CD1c-positive myeloid dendritic cell (primary cell): ENCODE results near the gene SLC12A7.
"Not testable (repeated sequence)": the region's sequence is repeated elsewhere in the genome, so short reads cannot be mapped to it uniquely, and the experiment has no call there.

Source experiments
- DNase-seq: peaks from one replicate; pipeline ENCODE4 v3.0.0-alpha.2; 2016; ENCODE audit errors: extremely low spot score

SLC12A7 gene

DNA sequence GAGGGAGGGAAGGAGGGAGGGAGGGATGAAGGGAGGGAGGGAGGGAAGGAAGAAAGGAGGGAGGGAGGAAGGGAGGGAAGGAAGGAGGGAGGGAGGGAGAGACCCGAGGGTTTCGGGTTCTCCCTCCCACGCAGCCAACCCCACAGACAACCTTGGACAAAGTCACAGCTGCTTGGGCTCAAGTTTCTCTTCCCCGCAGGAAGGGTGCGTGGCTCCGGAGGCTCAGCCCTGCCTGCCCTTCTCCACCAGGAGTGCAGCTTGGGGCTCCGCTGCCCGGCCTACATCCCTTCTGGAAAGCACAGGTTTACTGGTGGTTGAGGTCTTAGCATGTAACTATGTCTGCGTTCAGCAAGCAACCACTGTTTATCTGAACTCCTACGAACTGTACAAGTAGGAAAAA is 15.0 kb downstream of the SLC12A7 start:
- DNase-seq: no peak

DNA sequence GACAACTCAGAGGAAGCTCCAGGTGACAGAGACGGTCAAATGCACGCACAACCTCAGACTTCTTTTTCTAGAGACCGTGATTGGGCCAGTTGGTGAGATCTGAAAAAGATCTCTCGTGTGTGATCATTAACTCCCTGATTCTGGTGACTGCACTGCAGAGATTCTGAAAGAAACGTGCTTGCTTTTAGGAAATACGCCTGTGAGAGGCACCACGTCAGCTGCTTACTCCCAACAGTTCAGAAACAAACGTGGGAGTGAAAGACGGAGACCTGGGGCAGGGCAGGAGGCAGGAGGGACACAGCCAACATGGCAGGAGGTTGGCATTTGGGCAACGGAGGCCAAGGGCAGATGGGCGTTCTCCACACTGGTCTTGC is 15.9 kb downstream of the SLC12A7 start:
- no peak for DNase-seq

DNA sequence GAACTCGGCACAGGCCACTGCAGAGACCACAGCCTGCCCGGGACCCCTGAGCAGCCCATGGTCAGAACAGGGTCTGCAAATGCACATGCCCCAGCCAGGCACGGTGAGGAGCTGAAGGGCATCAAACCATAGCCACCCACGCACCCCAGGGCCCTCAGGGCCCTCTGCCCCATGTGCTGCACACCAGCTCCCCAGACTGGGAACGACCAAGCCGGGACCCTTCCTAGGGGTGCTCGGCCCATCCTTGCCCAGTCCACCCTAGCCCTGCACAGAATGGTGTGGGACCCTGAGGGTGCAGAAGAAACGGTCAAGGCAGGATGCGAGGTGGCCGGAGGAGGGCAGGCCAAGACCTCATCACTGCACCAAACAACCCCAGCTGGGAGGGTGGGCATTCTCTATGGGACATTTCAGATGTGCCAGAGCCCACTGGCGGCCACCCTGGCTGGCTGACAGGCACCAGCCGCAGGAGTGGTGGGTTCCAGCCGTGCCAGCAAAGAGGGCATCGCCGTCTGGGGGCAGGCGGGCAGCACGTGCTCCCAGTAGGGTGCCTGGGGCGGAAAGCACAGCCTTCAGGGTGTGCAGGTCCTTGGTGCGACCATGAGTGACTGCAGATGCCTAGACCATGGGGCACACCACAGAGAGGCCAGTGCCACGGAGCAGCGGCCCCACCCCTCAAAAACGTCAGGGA is 16.4 kb downstream of the SLC12A7 start:
- DNase-seq: no peak

DNA sequence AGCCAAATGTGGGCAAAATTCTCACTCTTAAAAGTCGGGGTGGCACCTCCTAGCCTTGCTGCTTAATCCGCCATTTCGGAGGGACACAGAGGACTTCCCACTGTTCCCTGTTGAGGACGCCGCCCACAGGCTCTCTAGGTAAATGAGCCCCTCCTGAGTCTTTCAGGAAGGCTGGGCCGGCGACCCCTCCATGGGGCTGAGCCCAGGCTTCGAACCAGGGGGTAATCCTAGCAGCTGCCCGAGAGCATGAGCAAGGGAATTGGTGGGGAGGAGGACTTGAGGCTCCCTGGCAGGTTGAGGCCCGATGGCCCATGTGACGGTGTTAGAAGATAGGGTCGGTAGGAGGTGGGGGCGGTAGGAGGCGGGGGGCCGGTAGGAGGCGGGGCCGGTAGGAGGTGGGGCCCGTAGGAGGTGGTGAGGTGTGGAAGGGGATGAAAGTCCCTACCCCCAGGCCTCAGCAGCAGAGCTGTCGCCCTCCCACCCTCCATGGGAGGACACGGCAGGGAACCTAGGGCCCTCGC is 17.1 kb downstream of the SLC12A7 start:
- no peak for DNase-seq

DNA sequence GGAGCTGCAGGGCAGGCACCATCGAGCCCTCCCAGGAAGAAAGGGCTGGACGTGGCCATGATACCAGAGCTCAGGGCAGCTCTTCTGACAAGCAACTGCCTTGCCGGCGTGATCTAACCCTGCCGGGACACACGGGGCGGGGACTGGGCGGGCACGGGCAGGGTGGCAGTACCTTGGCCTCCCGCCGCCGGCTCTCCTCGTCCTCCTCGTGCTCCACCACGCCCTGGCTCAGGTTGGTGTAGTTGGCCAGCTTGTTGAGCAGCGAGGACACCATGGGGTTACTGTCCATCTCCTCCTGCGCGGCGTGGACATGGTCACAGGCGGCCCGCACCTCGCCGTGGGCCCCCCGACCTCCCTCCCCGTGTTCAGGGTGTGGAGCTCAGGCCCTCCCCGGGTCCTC is 18.5 kb downstream of the SLC12A7 start:
- DNase-seq: no peak

DNA sequence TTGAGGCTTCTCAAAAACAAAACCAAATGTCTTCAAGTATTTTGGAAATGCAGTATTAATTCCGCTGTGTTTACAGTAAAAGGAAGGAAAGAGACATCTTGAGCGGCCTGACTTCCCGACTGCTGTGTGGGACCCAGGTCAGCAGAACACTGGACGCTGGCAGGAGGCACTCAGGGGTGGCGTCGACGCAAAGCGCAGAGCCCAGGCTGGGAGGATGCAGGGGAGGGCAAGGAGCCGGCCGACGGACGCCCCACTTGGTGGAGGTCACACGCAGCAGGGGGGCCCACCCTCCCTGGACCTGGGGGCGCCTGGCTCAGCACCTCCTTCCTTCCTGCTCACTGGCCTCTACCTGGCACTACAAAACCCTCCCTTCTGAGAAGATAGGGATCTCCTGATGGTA is 19.7 kb downstream of the SLC12A7 start:
- DNase-seq: no peak

DNA sequence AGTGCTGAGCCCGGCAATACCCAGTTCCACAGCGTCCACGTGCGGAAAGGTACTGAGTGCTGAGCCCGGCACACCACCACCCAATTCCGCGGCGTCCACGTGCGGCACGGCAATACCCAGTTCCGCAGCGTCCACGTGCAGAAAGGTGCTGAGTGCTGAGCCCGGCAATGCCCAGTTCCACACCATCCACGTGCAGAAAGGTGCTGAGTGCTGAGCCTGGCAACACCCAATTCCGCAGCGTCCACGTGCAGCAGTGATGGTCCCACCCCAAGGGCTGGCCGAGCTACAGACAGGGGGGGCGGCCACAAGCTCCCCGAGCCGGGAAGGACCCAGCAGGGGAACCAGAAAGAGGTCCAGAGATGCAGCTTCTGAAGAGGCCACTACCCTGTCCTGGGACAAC is 20.2 kb downstream of the SLC12A7 start:
- no peak for DNase-seq

DNA sequence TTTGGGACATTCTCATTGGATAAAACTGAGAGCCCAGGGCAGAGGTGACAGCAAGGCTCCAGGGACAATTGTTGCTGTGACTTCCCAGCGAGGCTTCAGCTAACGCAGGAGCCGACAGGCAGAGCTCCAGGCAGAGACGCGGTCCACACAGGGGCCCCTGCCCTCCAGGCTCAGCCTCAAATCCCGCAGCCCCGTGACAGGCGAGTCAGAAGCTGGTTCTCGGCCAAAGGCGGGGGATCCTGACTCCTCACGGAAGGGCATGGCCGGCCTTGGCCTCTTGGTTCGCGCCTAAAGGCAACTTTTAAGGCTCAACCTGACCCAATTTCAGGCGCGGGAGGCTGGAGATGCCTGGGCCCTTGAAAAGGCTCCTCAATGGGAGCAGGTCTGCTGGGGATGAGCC is 21.3 kb downstream of the SLC12A7 start:
- no peak for DNase-seq

DNA sequence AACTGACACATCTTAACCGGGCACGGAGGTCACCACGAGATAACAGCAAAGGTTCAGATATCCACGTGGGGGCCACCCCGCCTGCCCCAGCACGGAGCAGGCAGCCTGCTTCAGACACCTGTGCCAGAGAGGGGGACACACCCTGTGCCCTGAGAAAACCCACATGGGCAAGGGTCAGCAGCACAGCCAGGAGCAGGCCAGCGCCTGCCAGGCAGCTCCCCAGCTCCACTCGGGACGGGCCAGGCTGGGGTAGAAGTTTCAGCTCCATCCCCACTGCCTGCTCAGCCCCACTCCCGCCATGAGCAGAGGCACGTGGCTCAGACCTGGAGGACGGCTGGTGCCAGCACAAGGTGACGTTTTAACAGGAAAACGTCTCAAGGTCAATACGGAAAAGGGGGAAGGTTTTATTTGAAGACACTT is 22.2 kb downstream of the SLC12A7 start:
- DNase-seq: no peak

DNA sequence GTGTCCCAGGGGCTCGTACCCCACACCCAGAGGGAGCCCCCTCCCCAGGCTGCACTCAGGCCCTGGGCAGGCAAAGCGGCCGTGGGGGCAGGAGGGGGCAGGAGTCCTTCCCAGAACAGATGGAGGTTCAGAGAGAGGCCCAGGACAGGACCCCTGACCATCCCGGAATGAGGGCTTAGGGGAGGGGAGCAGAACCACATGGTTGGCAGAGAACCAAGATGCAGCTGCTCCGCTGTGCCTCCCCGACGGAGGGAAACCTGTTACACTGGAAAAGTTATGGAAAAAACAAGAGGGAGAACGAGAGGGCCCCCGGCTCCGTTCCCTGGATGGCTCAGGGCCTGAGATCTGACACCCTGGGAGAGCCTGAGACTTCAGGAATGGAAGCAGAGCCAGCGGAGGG is 22.7 kb downstream of the SLC12A7 start:
- DNase-seq: no peak

DNA sequence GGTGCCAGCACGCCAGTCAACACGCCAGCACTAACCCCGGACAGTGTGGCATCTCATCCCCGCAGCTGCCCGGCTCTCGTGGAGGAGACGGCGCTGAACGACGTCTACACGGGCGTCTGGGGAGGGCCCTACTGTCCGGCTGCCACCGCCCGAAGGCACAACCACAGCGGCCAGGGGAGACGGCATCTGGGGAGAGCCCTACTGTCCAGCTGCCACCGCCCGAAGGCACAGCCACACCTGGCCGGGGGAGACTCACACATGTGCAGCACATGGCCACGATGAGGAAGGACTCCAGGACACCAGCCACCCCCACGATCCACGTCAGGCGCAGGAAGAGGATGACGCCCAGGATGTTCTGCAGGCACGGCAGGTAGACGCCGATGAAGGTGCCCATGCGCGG is 23.1 kb downstream of the SLC12A7 start:
- no peak for DNase-seq

DNA sequence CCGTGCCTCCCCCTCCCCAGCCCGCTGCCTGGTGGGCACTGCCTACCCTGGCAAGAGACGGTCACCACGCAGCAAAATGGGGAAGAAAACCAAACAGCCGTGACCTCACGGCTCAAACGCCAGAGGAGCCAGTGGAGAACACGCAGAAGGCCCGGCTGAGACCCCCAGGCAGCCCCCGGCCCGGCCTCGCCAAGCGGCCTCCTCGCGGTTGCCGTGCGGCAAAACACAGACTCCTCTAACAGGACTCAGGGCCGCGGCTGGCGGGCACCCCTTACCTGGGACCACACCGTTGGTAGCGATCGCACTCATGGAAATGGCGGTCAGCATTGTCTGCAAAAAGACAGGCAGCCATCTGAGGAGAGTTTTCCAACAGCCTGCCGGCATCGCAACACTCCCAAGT is 23.8 kb downstream of the SLC12A7 start:
- no peak for DNase-seq

DNA sequence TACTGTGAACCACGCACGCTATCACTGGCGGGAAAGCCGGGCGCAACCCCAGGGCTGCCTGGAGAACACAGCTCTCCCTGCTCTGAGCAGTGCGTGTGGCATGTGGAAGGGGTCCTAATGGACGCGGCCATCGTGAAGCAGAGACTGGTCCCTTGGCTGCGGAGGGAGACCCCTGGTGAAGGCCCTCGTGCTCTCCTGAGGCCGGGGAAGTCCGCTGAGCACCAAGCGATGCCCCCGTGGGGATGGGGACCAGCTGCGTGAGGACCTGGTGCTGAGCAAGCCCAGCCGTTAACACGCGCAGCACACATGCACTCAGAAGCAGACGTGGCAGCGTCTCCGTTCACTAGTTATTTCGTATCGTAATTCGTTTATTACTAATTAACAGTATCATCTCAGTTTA is 24.4 kb downstream of the SLC12A7 start:
- no peak for DNase-seq

DNA sequence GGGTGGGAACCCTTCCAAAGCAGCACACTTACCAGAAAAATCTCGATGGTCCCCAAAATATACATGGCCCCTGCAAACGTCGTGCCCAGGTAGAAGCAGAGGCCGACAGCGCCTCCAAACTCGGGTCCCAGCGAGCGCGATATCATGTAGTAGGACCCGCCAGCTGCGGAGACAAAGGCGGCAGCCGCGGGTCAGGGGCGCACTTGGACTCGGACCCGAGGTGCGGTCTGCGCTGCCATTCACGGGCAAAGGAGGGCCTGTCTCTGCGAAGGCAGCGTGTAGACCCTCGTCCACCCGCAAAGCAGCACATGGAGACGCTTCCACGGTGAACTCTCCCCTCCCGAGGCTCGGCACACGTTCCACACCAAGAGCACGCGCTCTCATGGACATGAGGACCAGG is 25.0 kb downstream of the SLC12A7 start:
- DNase-seq: no peak

DNA sequence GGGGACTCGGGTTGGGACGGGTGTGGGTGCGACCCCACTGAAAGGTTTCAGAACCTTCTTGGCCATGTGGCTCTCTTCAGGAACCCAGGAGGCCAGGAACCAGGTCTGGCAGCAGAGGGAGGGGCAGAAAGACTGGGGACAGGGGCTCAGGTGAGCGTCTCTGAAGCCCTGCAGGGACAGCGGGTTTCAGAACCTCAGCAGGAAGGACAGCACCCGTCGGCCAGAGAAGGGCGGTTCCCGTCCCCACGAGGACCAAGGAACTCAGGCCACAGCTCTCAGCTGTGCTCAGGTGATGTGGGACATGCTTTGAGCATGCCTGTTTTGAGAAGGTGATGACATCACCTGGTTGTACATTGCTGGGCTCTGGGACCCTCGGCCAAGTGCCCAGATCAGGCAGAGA is 25.7 kb downstream of the SLC12A7 start:
- DNase-seq: no peak

DNA sequence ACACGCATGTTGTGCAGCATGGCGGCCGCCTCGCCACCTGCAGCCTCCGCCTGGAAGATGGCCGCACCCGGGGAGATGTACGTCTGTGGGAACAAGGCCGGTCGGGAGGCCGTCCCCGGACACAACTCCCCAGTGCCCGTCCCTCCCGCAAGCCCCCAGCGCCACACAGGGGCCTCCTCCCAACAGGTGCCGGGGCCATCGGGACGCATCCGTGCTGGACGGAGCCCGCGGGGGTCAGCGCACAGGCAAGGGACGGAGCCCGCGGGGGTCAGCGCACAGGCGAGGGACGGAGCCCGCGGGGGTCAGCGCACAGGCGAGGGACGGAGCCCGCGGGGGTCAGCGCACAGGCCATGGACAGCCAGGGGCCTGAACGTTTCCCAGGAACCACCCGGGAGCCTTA is 26.5 kb downstream of the SLC12A7 start:
- no peak for DNase-seq

DNA sequence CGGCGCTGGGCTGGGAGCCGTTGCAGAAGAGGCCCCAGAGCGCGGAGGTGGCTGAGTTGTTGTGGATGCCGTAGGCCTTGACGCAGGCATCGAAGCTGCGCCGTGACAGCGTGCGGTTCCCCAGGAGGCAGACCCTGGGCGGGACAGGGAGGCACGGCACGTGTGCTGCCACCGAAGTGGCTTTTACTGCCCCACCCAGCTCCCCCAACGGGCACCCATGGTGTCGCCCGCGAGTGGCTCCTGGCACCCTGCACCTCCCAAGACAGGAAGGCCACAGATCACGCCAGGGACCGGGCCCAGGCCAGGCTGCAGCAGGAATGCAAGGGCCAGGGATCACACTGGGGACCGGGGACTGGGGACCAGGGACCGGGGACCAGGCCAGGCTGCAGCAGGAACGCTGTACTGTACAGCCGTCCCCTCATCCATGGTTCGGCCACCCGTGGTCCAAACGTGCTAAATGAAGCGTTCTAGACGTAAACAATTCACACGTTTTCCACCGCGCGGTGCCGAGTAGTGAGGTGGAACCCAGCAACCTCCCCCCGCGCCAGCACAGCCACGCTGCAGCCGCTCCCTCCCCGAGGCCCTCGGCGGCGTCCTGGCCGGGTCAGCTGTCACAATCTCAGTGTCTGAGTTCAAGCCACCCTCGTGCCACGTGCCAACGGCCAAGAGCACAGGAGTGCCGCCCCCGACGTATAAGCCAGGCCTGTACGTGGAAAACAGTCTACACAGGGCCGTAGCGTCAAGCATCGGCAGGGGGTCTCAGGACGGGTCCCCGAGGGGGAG is 27.8 kb downstream of the SLC12A7 start:
- no peak for DNase-seq

DNA sequence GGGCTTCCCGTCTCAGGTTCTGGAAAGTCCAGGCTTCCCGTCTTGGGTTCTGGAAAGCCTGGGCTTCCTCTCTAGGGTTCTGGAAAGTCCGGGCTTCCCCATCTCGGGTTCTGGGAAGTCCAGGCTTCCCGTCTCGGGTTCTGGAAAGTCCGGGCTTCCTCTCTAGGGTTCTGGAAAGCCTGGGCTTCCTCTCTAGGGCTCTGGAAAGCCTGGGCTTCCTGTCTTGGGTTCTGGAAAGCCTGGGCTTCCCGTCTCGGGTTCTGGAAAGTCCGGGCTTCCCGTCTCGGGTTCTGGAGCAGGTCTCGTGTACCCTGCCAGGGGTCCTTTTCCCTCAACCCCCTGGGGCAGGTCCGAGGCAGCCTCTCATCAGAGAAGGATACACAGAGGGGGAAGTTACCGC is 28.8 kb downstream of the SLC12A7 start:
- DNase-seq: not testable (repeated sequence)

DNA sequence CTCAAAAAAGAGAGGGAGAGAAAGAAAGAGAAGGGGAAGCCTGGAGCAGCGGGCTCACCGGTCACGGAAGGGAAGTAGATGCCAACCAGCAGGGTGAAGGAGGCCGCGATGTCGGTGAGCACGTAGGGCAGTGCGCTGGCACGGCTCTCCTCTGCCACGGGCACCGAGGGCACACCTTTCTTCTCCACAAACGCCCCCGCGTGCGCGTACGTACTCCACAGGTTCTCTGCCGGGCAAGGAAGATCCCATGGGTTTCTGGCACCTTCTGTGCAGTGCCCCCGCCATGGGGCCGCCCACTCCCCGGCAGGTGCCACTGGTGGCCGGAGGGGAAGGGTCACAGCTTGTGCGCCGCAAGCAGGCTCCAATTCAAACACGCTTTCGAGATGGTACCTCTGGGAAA is 30.3 kb downstream of the SLC12A7 start:
- no peak for DNase-seq

DNA sequence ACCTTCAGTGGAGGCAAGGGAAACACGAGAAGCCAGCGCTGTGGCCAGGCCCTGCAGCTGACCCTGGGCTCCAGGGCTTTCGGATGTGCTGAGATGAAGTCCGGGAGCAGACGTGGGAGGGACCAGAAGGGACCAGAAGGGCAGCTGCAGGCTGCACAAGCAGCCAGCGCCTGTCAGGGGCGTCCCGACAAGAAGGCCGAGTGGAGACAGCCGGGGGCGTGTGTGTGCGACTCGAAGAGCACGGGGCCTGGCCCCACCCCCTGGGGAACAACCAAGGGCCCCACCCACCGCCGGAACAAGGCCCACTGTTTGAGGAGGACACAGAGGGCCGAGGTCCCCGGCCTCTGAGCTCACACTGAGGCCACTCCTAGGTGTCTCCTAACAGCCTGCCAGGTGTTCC is 31.4 kb downstream of the SLC12A7 start:
- DNase-seq: no peak

DNA sequence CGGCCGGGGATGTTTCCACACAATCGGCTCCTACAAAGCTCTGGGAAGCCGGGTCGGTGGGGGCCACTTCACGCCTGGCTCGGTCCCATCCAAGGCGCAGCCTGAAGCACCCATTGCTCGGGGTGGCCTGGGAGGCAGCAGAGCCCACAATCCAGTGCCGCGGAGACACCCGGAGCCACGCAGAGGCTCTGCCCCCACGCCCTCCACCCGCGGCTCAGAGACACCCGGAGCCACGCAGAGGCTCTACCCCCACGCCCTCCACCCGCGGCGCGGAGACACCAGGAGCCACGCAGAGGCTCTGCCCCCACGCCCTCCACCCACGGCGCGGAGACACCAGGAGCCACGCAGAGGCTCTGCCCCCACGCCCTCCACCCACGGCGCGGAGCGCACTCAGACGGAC is 31.9 kb downstream of the SLC12A7 start:
- DNase-seq: no peak

DNA sequence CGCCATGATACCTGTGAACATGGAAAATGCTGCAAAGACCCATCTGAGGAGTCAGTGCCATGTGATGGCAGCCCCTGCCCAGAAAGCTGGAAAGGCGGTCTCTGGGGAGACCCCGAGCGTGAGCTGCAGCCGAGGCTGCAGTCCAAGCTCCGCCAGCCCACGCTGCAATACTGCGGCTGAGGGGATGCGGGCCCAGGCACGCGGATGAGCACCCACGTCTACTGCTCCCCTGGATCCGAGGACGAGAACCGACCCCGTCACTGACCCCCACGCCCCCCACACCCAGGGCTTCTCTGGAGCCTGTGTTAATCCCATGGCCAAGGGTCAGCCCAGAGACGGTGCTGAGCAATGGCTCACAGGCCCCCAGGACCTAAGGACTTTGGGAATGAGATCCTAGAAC is 32.4 kb downstream of the SLC12A7 start:
- DNase-seq: no peak

DNA sequence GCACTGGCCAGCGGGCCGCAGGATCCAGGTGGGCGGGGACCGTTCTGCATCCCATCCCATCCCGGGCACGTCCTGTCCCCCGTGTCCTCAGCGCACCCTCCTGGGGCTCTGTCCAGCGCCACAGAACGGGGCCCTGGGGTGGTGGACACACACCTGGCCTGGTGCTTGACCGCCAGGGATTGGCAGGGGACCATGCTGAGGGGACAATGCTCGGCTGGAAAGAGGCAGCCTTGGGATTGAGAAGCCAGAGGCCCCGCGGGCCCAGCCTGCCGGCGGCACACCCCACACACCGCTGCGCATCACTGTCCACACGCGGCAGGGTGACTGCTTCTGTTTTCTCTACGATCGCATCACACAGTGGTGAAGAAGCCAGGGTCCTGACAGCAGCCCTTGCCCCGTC is 33.0 kb downstream of the SLC12A7 start:
- no peak for DNase-seq

DNA sequence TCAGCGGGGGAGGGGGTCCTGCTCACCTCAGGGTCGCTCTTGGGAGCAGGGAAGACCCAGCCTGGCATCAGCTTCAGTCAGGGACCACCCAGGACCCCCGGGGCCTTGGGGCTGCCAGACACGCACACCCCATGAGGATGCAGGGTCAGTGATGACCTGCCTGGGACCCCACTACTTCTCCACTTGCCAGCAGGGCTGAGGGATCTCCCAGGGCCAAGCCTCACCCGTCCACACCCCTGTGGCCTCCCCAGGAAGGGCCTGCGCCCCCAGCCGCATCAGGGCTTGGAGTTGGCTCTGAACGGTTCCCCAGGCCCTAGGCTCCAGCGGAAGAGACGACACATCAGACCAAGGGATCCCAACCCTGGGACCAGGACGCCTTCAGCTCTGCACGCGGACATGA is 33.7 kb downstream of the SLC12A7 start:
- DNase-seq: no peak
